Body of pancreas (tissue), 4 donors: ENCODE measurements around the gene TFF2. TPM values are rescaled to one million over a fixed set of nuclear protein-coding genes. Genes with fewer than 3 reads are reported as not detected.

ENCODE experiments used
- ATAC-seq: fragments of 150-250 bp; one replicate; pipeline ENCODE4 v1.9.1; 2016
- DNase-seq, 4 donors: peaks; one replicate each; pipeline ENCODE4 v3.0.0-alpha.2; 2019
- H3K27ac ChIP-seq, 4 donors: fragments of 200-600 bp; sonication (generic); 1 replicate in 3 of 4; 2 replicates in 1 of 4; pipeline versions ENCODE4 v1.5.1 to v1.6.1; 2016 to 2019; ENCODE audit warnings: mild to moderate bottlenecking in 1 of 4, mixed read lengths in 1 of 4, moderate library complexity in 1 of 4
- H3K27me3 ChIP-seq, 2 donors: fragments of 200-600 bp; sonication (generic); one replicate each; pipeline ENCODE4 v1.6.0; 2016; ENCODE audit warnings: mild to moderate bottlenecking in 1 of 2
- H3K36me3 ChIP-seq, 2 donors: fragments of 200-600 bp; sonication (generic); replicated peaks in 1 of 2; 2 replicates each; pipeline ENCODE4 v1.5.1; 2016; ENCODE audit warnings: low read depth in 2 of 2; ENCODE audit not compliant: insufficient read depth in 1 of 2
- H3K4me1 ChIP-seq: fragments of 200-600 bp; sonication (generic); one replicate; pipeline ENCODE4 v1.6.0; 2016
- H3K4me3 ChIP-seq, 2 donors: fragments of 200-600 bp; sonication (generic); 1 replicate in 1 of 2; 2 replicates in 1 of 2; pipeline ENCODE4 v1.5.1; 2016 to 2019
- H3K9me3 ChIP-seq, 3 donors: fragments of 200-600 bp; sonication (generic); 1 replicate in 2 of 3; 2 replicates in 1 of 3; pipeline ENCODE4 v1.5.1; 2016
- POLR2A ChIP-seq, 3 donors: fragments of 450-650 bp; IDR thresholded peaks; one replicate each; pipeline ENCODE4 v1.6.1; 2016; ENCODE audit warnings: antibody characterized with exemption in 3 of 3, mild to moderate bottlenecking in 2 of 3
- WGBS, 2 donors: methylation state at CpG; one replicate each; pipeline ENCODE4 v1.1.5; 2017; 5-methylcytosine and 5-hydroxymethylcytosine counted together
- intact Hi-C: fragments of 100-400 bp; cut with DNase I; formaldehyde crosslinking; loops from one replicate; pipeline ENCODE4 v1.15.1; 2023
- total RNA-seq, 2 donors: library from RNA; depleted of rRNA; stranded (reverse); fragments of >200 nt; gene quantifications; one replicate each; pipeline ENCODE4 v1.1.0, GENCODE V29; 2016
- TF ChIP-seq, protein P1 (sequence below), 7 experiments: fragments of 450-650 bp in 4 of 7; fragments of 200-600 bp in 3 of 7; sonication (generic) in 3 of 7; IDR thresholded peaks; one replicate each; pipeline ENCODE4 v1.5.1; 2016 to 2019; ENCODE audit warnings: antibody characterized with exemption in 7 of 7

The TFF2 gene
- total RNA-seq, 2 donors from 2014 or later = 1.3 to 9.3 TPM

DNA sequence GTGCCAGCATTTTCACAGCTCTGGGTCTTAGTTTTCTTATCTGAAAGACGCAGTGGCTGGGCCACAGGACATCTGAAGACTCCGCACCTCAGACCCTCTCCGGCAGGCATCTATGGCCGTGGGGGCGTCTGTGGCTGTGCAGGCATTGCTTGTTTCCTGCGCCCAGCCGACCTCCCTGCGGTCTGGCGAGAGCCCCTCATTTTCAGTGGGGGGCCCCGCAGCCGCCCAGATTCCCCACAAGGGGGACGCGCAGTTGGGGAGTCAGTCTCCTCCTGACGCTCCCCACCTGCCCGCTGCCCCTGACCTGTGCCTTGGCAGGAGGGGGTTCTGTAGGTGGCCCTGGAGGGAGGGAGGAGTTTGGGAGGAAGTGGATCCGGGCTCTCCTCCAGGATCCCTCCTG, 19.0 kb upstream of the TFF2 start:
- no peak for DNase-seq
- Histone ChIP-seq H3K4me1 (no peaks in the 10 kb centered on the region), H3K27me3 (no peaks in the 10 kb centered on the region), H3K27ac (no peak overlapping the region), H3K36me3 (no peaks in the 10 kb centered on the region), H3K4me3 (no peak overlapping the region), H3K9me3 (no peaks in the 10 kb centered on the region)
- TF ChIP-seq, protein P1, sequence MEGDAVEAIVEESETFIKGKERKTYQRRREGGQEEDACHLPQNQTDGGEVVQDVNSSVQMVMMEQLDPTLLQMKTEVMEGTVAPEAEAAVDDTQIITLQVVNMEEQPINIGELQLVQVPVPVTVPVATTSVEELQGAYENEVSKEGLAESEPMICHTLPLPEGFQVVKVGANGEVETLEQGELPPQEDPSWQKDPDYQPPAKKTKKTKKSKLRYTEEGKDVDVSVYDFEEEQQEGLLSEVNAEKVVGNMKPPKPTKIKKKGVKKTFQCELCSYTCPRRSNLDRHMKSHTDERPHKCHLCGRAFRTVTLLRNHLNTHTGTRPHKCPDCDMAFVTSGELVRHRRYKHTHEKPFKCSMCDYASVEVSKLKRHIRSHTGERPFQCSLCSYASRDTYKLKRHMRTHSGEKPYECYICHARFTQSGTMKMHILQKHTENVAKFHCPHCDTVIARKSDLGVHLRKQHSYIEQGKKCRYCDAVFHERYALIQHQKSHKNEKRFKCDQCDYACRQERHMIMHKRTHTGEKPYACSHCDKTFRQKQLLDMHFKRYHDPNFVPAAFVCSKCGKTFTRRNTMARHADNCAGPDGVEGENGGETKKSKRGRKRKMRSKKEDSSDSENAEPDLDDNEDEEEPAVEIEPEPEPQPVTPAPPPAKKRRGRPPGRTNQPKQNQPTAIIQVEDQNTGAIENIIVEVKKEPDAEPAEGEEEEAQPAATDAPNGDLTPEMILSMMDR (IDR thresholded peaks at IDR 0.05) = no peak
- no peak for TF ChIP-seq POLR2A (IDR thresholded peaks at IDR 0.05)
- intact Hi-C loops = no loop called here
- no peak for ATAC-seq
- WGBS, 2 donors = 73 to 75% methylated on average over 15 to 16 of the region's 16 CpGs

DNA sequence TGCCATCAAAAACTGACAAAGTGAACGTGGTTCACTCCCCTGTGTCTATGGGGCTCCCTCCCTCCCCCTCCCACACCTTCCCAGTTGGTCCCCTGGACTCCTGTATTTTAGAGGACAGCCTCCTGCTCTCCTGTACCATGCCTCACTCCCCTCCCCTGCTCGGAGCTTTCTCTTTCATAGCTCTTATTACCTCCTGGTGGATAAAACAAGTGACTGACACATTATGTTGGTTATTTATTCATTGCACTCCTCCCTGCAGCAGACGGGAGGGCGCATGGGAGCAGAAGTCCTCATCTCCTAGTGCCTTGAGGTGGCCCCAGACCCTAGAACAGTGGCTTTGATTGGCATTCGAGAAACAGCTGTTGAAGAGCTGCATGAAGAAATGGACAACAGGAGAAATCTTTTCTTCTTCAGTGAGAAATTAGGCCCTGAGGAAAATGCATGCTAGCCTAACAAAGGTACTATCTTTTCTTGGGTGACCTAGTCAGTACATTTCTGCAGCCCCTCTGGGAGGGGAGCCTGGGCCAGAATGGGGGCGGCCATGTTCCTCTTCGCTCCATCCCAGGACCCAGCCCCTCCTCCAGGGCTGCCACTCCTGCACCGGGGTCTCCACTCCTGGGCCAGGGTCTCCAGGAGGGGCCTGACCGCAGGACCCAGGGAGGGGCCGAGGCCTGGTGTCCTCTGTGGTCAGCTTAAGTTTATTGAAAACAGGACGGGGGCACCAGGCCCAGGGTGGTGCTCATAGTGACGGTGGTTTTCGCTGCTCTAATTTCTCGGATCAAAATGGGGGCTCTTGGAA, 16.8 kb upstream of the TFF2 start:
- DNase-seq (no peak), ATAC-seq (no peak)
- TF ChIP-seq, protein P1 (IDR thresholded peaks at IDR 0.05) = no peak
- no peak for TF ChIP-seq POLR2A (IDR thresholded peaks at IDR 0.05)
- no peaks in the 10 kb centered on the region for H3K27me3 ChIP-seq
- H3K9me3 ChIP-seq = no peaks in the 10 kb centered on the region
- no peaks in the 10 kb centered on the region for H3K4me1 ChIP-seq
- H3K27ac ChIP-seq = no peak overlapping the region
- intact Hi-C loops = no loop called here
- H3K4me3 ChIP-seq = no peak overlapping the region
- H3K36me3 ChIP-seq = no peaks in the 10 kb centered on the region
- 80 to 84% methylated on average over 14 of the region's 14 CpGs for WGBS, 2 donors

DNA sequence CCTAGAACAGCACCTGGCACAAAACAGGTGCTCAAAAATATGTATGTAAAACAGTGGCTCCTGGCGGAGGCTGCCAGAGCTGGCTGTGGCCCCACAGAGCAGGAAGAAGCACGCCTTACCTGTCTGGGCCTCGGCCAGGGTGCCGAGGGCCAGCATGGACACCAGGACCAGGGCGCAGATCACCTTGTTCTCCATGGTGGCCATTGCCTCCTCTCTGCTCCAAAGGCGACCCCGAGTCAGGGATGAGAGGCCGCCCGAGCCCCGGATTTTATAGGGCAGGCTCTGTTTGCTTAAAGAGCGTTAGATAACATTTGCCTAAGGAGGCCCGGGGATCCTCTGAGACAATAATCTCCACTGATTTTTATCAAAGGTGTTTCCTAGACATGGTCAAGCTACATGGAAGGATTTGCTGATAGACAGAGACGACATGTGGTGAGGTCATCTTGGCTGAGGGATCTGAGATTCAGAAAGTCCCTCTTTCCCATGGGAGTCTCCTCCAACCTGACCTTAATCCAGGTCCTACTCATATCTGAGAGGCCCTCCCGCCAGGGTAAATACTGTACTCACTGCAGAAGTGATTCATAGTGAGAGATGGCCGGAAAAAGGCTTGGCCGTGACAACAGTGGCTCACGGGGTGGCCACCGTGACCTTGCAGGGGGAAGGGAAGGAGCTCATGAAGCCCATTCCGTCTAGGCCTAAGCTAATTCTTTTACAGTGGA, 15.7 kb upstream of the TFF2 start, which contains the start of gene TFF1:
TFF1 (minus strand) TSS at position 244 of the 719 bp plus-strand sequence; CDS start at position 204, 40 bp downstream.
- H3K36me3 ChIP-seq = no peaks in the 10 kb centered on the region
- H3K27ac ChIP-seq = no peak within 1 kb of the TSS
- H3K4me1 ChIP-seq = no peaks in the 10 kb centered on the region
- WGBS, 2 donors = 74 to 85% methylated on average over 18 to 19 of the region's 19 CpGs
- DNase-seq = peak in 1 of 4 donors; percentile 29
- intact Hi-C loops = no loop called here
- no peak for ATAC-seq
- H3K9me3 ChIP-seq = no peaks in the 10 kb centered on the region
- H3K4me3 ChIP-seq = no peak within 1 kb of the TSS
- no peak for TF ChIP-seq POLR2A (IDR thresholded peaks at IDR 0.05)
- TF ChIP-seq, protein P1 (IDR thresholded peaks at IDR 0.05) = no peak
- H3K27me3 ChIP-seq = no peaks in the 10 kb centered on the region

DNA sequence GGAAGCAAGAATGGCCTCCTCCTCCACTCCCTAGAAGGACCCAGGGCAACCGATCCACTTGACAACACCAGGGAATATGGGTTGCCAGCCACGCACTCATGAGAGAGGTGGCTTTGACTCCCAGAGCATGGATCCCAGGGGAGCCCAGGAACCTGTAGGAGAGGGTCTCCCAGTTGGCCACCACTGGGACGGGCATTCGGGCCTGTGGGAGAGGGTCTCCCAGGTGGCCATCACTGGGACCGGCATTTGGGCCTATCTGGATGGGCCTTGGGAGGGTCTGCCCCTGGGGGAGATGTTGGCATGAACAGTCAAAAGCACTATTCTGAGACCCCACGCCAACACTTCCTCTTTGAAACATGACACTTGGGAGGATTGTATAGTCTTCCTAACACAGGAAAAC, 15.0 kb upstream of the TFF2 start:
- TF ChIP-seq, protein P1 (IDR thresholded peaks at IDR 0.05) = no peak
- TF ChIP-seq POLR2A (IDR thresholded peaks at IDR 0.05) = no peak
- intact Hi-C loops = no loop called here
- H3K9me3 ChIP-seq = no peaks in the 10 kb centered on the region
- WGBS, 2 donors = 60 to 87% methylated on average over 1 to 6 of the region's 6 CpGs
- DNase-seq = no peak
- no peaks in the 10 kb centered on the region for H3K27me3 ChIP-seq
- no peak for ATAC-seq
- H3K36me3 ChIP-seq = no peaks in the 10 kb centered on the region
- H3K4me1 ChIP-seq = no peaks in the 10 kb centered on the region
- H3K4me3 ChIP-seq = no peak overlapping the region
- no peak overlapping the region for H3K27ac ChIP-seq
